HL-60/S4 treated with phorbol 12-myristate 13-acetate at 8.2 ng/mL for 4 days and 3 days (cell line): ENCODE results near the gene PRR14L.
"Not testable (repeated sequence)": the region's sequence is repeated elsewhere in the genome, so short reads cannot be mapped to it uniquely, and the experiment has no call there.

Experiments used
- in situ Hi-C: fragments of 300-500 bp; cut with MboI; formaldehyde crosslinking; loops from 2 replicates; pipeline ENCODE4 v1.15.0; 2022; ENCODE audit warnings: low sequenced_read_pairs

The PRR14L gene

GRCh38 chr22:31742115-31742514 lies 7.8 kb downstream of the PRR14L start:
- in situ Hi-C loops, result no loop called here

GRCh38 chr22:31740314-31740713 lies 9.6 kb downstream of the PRR14L start:
- in situ Hi-C loops, result not testable (repeated sequence)

GRCh38 chr22:31739795-31740201 lies 10.1 kb downstream of the PRR14L start:
- in situ Hi-C loops, result no loop called here

GRCh38 chr22:31738566-31738965 lies 11.4 kb downstream of the PRR14L start:
- in situ Hi-C loops, result no loop called here

- in situ Hi-C loops, result no loop called here
Measured at GRCh38 chr22:31737932-31738331, 12.0 kb downstream of the PRR14L start.

GRCh38 chr22:31736458-31736857 lies 13.5 kb downstream of the PRR14L start:
- in situ Hi-C loops, result no loop called here

GRCh38 chr22:31734512-31734911 lies 15.4 kb downstream of the PRR14L start:
- in situ Hi-C loops, result no loop called here

GRCh38 chr22:31733580-31734079 lies 16.3 kb downstream of the PRR14L start:
- in situ Hi-C loops, result no loop called here

GRCh38 chr22:31732089-31732829 lies 17.7 kb downstream of the PRR14L start:
- in situ Hi-C loops, result no loop called here

- in situ Hi-C loops, result no loop called here
Measured at GRCh38 chr22:31730344-31730711, 19.6 kb downstream of the PRR14L start.

GRCh38 chr22:31728857-31729256 lies 21.1 kb downstream of the PRR14L start:
- in situ Hi-C loops, result no loop called here

GRCh38 chr22:31726692-31727091 lies 23.2 kb downstream of the PRR14L start:
- in situ Hi-C loops, result no loop called here

- in situ Hi-C loops, result no loop called here
Measured at GRCh38 chr22:31723723-31724122, 26.2 kb downstream of the PRR14L start.

- in situ Hi-C loops, result no loop called here
Measured at GRCh38 chr22:31719850-31720471, 30.0 kb downstream of the PRR14L start.

- in situ Hi-C loops, result no loop called here
Measured at GRCh38 chr22:31715147-31715778, 34.7 kb downstream of the PRR14L start.

- in situ Hi-C loops, result not testable (repeated sequence)
Measured at GRCh38 chr22:31711226-31711625, 38.7 kb downstream of the PRR14L start.

GRCh38 chr22:31707519-31707918 lies 42.4 kb downstream of the PRR14L start:
- in situ Hi-C loops, result no loop called here

- in situ Hi-C loops, result no loop called here
Measured at GRCh38 chr22:31695423-31695822, 54.5 kb downstream of the PRR14L start.

- in situ Hi-C loops, result not testable (repeated sequence)
Measured at GRCh38 chr22:31694046-31694445, 55.9 kb downstream of the PRR14L start.

GRCh38 chr22:31692186-31692886 lies 57.6 kb downstream of the PRR14L start:
- in situ Hi-C loops, result no loop called here

- in situ Hi-C loops, result no loop called here
Measured at GRCh38 chr22:31691408-31691807, 58.5 kb downstream of the PRR14L start.
